Right hindlimb (tissue), 1 donor: ENCODE measurements around the gene HPCAL4.

Experiments used
- DNase-seq: peaks from one replicate; pipeline ENCODE4 v3.0.0-alpha.2; 2018

The HPCAL4 gene

DNA sequence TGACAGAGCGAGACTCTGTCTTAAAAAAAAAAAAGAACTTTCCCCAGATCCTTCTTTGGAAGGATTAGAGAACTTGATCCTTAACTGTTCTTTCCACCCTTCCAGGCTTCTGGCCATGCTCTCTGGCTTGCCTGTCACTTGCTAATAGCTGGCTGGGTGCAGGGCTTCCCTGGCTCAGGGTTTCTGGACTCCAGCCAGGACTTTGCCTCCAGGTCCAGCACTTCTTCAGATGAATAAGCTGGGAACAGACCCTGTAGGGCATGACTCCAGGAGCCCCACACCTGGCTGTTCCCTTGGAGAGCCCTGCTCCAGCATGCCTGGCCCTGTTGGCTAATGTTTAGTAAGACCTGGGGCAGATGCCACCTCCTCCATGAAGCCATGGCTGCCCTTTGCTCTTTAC is 16.0 kb downstream of the HPCAL4 start:
- DNase-seq: no peak

DNA sequence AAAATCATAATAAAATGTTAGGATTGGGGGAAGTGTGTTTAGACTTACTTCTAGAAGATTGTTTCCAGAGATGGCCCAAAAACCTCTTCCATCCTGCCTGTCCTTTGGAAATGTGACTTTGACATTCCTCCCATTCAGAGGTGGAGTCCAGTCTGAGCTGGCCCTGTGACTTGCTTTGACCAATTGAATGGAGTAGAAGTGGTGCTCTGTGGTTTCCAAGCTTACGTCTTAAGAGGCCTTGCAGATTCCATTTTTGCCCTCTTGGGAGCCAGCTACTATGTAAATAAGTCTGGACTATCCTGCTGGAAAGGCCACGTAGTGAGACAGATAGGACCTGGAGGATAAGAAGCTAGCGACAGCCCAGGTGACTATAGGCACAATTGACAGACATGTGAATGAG is 18.0 kb downstream of the HPCAL4 start:
- DNase-seq: no peak

DNA sequence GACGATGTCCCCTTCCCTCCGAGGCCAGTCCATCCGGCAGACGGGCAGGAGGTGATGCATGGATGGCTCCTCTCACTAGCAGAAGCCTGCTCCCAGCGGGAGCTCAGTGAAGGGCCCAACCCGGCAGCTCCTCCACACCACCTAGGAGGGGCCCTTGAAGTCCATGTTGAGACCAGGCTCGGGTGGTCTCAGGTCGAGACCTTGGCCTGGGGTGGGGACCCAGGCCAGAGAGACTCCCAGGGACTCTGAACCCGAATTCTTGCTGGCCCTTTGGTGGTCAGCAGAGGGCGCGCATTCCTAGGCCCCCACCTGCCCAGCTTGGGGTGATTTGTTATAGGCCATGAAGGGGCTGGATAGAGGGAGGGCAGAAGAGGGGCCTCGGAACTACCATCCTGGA is 18.7 kb downstream of the HPCAL4 start:
- DNase-seq: no peak

DNA sequence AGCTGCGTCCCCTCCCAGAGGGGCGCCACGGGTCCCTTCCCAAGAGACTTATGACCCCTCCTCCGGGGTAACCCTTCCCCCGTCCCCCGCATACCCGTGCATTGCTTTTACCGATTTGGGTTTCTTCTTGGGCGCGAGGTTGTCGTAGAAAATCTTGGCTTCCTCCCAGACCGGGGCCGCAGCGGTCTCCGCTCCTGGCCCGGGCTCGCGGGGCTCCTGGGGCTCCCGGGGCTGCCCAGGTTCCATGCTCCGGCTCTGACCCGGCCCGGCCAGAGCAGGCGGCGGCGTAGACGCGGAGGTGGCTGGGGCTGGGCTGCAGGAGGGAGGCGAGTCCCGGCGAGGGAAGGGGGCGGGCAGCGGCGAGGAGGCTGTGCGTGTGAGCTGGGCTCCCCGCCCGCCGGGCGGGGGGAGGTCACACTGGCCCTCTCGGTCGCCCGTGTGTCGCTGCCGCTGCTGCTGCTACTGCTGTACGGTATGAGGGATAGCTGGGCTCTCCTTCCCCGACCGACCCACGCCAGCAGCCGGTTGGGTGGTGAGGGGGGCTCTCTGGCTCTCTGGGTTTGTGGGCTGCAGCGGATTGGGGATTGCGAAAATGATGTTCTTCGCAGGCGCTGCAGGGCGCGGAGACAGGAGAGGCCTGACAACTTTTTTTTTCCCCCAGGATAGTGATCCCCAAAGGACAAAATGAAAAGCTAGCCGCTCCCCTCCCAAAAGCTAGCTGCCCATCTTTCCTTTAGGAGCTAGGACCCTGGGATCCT is 19.3 kb downstream of the HPCAL4 start, which contains the start of gene NT5C1A:
Gene NT5C1A (minus strand): TSS at position 315 of the 758 bp plus-strand sequence. CDS start 69 bp downstream, at position 246.
- peak; percentile 51 for DNase-seq

DNA sequence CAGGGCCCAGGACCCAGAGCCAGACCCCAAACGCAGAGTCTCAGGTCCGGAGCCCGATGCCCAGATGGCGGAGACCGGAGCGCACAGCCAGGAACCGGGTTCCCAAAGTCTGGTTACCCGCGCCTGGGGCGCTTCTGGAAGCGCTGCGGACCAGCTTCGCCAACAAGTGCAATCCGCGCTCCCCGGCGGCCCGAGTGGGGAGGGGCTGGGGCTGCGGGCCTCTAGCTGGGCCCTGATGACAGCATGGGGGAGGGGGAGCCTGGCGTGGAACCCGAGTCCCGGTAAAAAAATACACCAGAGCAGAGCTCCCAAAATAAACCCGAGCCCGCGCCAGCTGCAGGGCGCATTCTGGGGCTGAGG is 19.8 kb downstream of the HPCAL4 start:
- peak; percentile 67 for DNase-seq

DNA sequence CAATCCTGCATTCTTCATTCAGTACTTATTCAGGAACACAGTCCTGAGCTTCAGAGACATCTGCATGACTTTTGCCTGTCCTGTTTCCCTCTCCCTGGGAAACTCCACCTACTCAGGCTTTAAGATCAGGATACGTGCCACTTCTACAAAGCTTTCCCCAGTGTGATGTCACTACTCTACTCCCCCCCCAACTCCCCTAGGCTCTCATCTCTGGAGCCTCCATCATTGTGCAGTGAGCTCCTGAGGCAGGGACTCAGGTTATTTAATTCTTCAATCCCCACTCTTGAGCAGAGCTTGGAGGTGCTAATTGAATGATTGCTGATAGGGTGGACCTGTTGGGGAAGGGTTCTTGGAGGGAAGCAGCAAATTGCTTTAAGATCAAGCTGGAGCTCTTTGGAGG is 20.5 kb downstream of the HPCAL4 start:
- DNase-seq: no peak

DNA sequence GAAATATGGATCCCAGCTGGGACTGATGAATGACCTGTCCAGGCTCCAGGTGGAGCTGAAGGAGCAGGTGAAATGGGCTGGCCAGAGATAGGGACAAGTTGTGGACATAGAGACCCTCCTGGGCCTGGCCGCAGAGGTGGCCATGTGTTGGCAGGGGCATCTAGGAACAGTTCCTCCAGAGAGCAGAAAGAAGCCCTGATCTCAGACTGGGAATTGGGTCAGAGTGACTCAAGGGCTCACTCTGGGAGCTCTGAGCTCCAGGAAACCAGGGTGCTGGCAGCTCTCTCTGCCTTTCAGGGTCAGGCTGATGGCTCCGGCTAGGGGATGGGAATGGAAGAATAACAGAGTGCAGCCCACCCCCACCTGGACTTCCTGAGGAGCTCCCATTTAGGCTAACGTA is 22.3 kb downstream of the HPCAL4 start:
- no peak for DNase-seq

DNA sequence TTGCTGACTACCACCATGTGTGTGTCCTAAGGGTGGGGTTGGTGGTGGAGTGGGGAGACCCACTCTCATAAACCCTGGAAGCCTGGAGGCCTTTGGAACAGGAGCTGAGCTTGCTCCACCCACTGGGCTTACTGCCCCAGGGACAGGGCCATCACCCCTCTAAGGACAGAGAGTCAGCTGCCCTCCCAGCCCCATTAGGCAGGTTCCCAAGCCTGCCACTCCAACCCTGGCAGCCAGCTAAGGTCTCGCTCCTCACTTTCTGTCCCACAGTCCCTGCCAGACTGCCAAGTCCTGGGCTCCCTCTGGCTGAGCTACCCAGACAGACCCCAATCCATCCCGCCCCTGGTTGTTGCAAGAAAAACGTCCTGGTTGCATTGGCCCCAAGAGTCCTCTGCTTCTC is 23.1 kb downstream of the HPCAL4 start:
- no peak for DNase-seq

DNA sequence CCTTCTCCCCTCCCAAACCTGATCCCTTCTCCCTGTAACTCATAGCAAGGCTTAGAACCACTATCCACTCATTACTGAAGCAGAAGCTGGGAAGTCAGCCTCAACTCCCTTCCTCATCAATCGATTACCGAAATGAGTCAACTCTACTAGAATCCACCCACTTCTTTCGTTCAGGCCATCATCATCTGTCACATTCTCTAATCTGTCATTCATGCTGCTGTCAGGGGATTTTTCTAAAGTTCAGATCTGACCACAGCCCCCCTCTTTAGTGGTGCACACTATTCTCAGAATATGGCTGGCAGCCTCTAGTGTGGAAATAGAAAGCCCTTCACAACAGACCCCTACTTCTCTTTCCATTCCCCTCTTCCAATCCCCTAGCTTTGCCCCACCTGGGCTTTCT is 24.5 kb downstream of the HPCAL4 start:
- no peak for DNase-seq

DNA sequence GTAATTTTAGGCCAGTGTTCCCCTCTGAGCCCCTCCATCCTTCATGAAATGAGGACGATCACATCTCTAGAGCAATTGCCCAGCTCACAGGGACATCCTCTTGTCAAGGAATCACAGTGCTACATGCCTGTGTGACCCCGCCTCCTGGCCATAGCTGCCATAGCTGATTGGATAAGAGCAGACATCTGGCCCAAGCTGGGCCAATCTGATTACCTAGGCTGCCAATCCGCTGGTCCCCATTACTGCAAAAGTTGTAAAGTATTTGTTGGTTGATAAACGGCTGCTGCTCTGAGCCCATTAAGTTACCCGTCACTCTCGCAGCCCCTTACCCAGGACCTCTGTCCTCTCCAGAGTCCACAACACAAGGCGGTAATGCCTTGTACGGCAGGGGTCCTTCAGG is 27.7 kb downstream of the HPCAL4 start:
- DNase-seq: no peak

DNA sequence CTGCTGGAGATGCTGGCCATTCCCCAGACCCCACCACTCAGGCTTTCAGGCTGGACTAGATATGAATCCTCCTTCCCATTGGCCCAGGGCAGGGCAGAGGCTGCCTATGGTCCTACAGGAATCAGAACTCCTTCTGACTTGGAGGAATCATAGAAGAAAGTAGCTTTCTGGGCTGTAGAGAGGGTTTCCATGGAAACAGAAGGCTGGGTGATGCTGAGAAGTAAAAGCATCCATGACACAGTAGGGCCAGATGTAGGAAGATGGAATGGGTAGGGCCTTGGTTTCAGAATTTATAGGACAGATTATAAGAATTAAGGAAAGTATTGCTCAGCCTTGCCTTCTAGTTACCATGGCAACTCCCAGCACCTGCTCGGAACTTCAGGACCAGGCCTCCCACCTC is 28.4 kb downstream of the HPCAL4 start:
- DNase-seq: no peak

DNA sequence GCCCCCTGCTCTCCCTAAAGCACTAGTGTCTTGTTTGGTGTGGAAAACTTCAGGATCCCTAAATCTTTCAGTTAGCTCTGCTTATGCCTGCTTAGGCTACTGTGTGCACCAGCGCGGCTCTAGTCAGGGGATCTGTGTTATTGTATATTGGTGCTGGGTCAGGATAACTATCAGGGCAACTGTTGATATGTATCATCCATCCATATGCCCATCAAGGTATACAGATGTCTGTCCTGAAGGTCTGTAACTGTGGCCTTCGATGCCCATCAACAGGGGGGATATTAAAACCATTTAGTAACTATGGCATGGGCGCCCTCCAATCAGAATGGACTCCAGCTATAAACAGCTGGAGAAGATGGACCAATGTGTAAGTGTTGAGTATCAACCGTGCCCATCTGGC is 31.7 kb downstream of the HPCAL4 start:
- no peak for DNase-seq

DNA sequence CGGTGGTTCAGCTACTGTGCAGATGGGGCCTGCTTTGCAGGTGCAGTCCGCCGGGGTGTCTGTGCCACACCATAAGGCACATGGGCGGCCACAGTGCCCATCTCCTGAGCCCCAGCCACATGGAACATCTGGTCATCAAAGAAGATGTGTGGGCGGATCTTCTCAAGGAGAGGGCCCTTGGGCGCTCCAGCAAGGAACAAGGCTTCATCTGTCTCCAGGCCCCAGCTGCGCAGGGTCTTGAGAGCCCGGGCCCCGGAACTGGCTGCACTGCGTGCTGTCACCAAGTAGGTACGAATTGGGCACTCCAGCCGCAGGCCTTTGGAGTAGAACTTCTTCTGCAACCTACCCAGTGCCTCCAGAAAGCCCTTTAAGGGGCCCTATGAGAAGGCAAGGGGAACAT is 32.1 kb downstream of the HPCAL4 start:
- no peak for DNase-seq

DNA sequence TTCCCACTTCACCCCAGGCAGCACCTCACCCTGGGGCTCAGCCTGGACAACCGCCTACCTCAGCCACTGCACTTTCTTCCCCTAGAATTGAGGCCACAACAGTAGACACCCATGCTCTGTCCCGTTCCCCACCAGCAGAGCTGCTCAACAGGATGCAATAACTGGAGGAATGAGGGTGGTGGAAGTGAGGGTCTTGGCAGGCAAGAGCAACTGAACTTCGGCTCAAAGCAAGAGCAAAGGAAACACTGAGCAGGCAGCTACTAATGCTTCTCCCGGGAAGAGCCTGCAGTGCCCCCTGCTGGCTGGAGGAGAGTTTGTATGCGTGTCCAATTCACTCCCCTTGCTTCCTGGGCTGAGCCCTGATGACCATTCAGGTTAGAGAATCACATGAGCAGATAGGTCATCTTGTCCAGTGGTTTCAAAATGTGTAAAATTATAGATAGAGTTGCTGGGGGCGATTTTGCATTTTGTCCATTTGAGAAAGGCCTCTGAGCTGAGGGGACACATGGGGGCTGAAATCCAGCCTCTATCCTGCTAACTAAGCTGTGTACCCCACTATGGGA is 33.2 kb downstream of the HPCAL4 start:
- peak; percentile 56 for DNase-seq

DNA sequence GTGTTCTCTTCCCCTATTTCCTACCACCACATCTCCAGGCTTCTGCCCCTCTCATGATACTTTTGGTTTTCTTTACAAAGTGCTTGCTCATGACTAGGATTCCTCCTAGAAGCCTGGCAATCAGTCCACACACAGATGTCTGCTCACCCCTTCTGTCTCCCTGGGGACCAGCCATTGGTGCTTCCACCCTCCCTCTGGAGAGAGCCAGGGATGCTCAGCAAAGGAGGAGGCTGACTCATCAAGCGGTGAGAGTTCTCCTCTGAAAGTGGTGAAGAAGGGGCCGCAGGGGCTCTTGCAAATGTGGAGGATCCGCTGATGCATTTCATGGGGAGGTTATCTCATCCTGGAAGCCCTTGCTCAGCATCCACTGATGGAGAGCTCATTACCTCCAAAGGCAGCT is 33.8 kb downstream of the HPCAL4 start:
- DNase-seq: no peak

DNA sequence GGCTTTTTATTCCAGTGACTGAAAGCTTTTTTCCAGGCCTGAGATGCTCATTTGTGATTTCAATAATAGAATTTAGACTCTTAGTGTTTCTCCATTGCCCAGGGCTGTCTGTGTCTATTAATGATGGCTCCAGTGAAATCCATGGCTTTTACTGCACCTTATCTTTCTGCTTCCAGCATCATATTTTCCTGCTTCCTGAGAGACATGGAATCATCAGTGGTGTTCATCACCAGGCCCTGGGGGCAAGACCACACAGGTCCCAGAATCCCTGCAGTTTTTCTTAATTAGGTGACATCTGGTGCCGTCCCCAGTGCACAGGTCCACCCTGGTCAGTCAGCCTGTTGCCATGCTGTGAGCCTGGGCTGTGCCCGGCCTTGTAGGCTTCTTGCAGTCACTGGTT is 34.8 kb downstream of the HPCAL4 start:
- DNase-seq: no peak

DNA sequence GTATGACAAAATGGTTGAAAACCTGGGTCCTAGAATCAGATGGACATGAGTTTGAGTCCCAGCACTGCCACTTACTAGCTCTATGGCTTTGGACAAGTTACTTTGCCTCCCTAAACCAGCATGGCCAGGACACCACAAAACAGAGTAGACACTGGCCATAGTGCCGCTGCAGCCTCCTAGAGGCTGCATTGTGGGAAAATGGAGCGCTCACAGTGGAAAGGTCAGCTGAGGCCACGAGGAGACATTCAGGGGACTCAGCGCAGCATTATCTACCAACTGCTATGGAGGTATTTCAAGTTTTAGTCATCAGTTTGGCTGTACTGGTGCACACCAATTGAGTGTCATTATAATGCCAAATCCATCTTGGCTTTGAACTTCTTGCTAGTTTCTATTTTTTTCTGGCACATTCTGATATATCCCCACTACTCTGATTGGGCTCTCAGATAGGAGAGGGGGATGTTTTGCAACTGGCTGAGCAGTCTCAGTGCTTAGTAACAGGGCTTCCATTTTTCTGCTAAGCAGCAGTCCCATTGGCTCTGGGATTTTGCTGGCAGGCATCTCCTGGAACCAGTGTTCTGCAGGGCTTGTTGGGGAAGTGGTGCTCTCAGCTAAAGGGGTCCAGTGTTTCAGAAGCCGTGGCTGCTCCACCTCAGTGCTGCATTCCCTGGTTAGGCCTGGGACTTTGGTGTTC is 35.5 kb downstream of the HPCAL4 start:
- DNase-seq: no peak

DNA sequence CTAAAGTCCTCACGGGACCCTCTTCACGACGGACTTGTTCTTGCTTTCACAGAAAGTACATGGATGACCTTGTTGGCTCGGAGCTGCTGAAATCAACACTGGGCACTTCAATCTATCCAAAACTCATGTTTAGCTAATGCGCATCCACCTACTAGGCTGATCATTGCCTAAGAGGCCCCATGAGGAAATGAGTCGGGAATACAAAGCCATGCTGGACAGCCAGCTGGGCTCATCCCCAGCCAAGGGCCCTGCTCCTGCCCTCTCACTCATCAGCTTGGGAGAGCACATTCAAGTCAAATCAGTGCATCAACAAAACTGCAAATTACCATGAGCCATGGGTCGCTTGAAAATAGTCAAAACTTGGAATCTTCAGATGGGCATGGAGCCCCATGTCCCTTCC is 36.9 kb downstream of the HPCAL4 start:
- no peak for DNase-seq

DNA sequence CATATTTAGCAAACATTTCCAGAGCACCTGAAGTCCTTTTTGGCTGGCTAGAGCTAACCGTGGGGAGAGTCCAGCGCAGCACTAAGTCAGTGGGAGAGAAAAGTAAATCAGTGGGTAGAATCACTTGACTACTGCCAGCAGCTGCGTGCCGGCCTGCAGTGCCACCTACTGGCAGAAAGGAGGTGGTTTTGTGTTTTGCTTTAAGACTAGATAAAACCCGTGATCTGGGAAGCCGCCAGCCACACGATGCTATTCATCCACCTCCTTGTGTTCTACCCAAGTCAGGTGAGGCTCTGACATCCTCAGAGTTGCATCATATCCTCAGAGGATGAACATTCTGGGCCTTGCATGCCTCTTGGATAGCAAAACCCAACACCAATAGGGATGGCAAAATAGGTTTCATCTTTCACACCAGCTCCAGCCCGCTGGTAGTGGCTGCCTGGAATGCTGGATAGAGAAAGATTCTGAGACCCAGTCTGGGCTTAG is 37.6 kb downstream of the HPCAL4 start:
- DNase-seq: peak; percentile 83

DNA sequence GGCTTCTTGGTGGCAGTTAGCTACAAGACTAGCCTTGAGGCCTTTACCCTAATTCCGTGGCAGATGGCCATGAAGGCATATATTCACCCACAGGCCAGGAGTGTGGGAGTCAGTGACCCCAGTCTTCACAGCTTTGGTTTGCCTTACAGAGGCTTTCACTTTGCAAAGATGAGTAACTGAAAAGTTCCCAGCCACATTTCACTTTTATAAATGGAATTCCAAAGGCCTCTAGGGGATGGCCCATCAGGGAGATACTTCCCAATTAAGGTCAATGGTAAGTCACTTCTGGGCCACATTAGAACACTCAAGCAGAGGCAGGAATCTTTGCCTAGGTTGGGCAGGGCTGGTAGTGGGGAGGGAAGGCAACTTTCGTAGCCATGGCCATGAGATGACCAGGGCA is 38.7 kb downstream of the HPCAL4 start:
- no peak for DNase-seq

DNA sequence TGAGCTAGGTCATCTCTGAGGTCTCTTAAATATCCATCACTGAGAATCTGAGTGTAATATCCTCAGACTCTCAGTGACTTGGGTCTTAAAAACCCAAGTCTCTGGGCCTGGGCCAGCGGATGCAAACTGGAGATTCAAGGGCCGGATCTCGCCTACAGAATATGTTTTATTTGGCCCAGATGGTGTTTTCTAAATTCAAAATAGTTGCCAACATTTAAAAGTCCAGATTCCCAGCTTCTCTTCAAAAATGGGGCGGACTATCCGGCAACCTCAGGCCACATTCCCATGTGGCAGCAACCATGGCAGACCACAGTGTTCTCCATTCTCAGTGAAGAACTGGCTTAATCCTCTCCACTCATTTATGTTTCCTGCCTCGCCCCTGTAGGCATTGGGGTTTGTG is 39.1 kb downstream of the HPCAL4 start:
- DNase-seq: no peak

DNA sequence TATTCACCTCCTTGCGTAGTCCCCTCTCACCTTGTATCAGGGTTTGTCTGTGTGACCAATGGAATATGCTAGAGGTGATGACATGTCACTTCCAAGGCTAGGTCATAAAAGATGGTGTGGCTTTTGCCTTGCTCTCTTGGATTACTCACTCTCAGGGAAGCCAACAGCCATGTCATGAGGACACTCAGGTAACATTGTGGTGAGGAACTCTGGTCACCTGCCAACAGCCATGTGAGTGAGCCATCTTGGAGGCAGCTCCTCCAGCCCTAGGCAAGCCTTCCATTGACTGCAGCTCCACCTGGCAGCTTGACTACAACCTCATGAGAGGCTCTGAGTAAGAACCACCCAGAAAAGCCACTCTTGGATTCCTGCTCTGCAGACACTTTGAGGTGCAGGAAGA is 40.8 kb downstream of the HPCAL4 start:
- no peak for DNase-seq

DNA sequence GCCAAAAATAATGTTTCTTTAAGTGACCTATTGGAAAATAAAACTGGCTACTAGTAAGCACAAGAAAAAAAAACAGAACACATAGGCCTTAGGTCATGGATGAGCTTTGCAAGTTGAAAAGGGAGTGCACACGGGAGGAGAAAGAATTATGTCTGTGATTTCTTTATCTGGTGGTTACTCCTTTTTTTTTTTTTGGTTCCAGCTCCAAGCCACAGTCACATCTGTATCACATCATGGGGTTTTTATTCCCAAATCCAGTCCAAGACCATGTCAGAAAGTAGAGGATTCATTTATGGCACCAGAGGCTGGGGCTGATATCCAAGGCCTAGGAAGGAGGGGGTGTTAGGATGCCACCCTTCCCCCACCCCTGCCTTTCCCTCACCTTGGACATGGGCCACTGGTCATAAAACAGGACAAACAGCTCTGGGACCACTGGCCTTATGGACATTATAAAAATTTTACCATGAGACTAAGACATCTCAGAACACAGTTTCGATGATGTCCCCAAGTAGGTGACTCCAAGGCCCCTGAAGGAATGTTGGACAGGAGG is 41.5 kb downstream of the HPCAL4 start:
- no peak for DNase-seq

DNA sequence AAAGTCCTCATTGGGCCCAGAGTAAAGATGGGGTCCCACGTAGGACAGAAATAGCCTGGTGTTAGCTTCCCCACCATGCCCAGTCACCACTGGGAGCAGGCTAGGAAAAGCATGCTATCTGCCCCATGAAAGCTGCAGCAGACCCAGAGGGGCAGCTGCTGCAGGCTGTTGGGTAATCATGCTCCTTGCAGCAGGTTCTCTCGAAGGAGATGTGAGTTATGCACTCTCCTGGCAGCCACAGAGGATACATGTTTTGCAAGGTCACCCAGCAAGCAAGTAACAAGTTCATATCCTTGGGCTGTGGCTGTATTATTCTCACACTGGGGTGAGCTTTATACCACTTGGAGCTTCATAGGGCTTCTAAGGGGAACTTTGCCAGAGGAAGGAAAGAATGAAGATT is 42.7 kb downstream of the HPCAL4 start:
- no peak for DNase-seq
